ENCODE measurements around the gene XPC. TPM values are rescaled to one million over a fixed set of nuclear protein-coding genes. Genes with fewer than 3 reads are reported as not detected.

The XPC gene
- polyA plus RNA-seq, 1 donor from 2014 or later: 21.9 TPM

DNA sequence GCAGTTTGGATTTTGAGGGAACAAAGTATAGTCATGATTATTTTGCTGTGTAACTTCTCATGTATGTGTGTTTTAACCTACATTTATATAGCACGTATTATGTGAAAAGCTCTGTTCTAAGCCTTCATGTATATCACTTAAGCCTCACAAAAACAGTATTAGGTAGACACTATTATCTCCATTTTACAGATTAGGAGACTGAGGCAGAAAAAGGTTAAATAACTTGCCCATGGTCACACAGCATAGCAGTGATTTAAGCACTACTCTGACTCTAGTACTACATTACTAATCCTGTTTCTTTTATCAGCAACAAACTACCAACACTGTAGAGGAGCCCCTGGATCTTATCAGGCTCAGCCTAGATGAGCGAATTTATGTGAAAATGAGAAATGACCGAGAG, 2.9 kb upstream of the XPC start:
- Histone ChIP-seq H3K36me3 (ENCODE audit: insufficient read depth, low read length) (no peaks in the 10 kb centered on the region), H3K4me3 (ENCODE audit: low read length) (no peak overlapping the region), H3K4me2 (ENCODE audit: low read length) (no peak overlapping the region), H3K79me2 (replicated peaks; ENCODE audit: insufficient read depth, low read length) (peaks cover 39% of the 10 kb centered on the region), H3K9me2 (ENCODE audit: insufficient read depth, low read length) (no peaks in the 10 kb centered on the region), H2AFZ (ENCODE audit: low read depth, low read length) (no peak overlapping the region), H3K9ac (ENCODE audit: low read length) (no peak overlapping the region), H4K20me1 (ENCODE audit: insufficient read depth) (no peaks in the 10 kb centered on the region), H3K27ac (ENCODE audit: low read length) (no peak overlapping the region), H3K9me3 (ENCODE audit: low read length) (no peaks in the 10 kb centered on the region), H3F3A (ENCODE audit: insufficient read depth, low read length, poor library complexity, severe bottlenecking) (no peaks in the 10 kb centered on the region), H3K27me3 (ENCODE audit: insufficient read depth, low read depth, low read length) (no peaks in the 10 kb centered on the region)
- TF ChIP-seq POLR2AphosphoS5 (IDR thresholded peaks at IDR 0.05): no peak
- TF ChIP-seq EZH2 (IDR thresholded peaks at IDR 0.05; ENCODE audit: borderline replicate concordance, insufficient read depth, low read length, poor library complexity, severe bottlenecking): no peak
- no peak for TF ChIP-seq SMC3 (conservative IDR thresholded peaks at IDR 0.05; ENCODE audit: poor library complexity)
- no peak for TF ChIP-seq TAF1 (IDR thresholded peaks at IDR 0.05; ENCODE audit: low read depth)

DNA sequence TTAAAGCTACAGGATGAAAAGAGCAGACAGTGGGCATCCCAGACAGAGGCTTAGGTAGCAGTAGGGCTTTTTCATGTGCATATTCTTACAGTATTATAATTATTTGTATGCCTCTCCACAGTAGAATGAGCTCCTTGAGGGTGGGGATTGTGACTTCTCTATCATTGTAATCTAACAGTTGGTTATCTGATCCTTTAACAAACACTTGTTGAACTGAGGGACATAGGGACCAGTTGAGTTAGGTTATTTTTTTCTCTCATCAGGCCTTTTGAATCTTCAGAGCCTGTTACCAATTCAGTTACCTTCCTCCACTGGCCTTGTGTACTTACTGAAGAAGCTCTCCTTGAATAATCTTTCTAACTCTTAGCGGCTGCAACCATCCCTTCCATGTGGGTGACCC, 1.4 kb upstream of the XPC start:
- Histone ChIP-seq H3K4me3 (ENCODE audit: low read length) (peak overlapping the region; percentile 85), H3K9me3 (ENCODE audit: low read length) (no peaks in the 10 kb centered on the region), H4K20me1 (ENCODE audit: insufficient read depth) (no peaks in the 10 kb centered on the region), H3K9ac (ENCODE audit: low read length) (peak overlapping the region; percentile 86), H3K9me2 (ENCODE audit: insufficient read depth, low read length) (no peaks in the 10 kb centered on the region), H3K27ac (ENCODE audit: low read length) (no peak overlapping the region), H3F3A (ENCODE audit: insufficient read depth, low read length, poor library complexity, severe bottlenecking) (no peaks in the 10 kb centered on the region), H3K36me3 (ENCODE audit: insufficient read depth, low read length) (no peaks in the 10 kb centered on the region), H3K79me2 (replicated peaks; ENCODE audit: insufficient read depth, low read length) (peaks cover 52% of the 10 kb centered on the region), H3K4me2 (ENCODE audit: low read length) (peak overlapping the region; percentile 96), H3K27me3 (ENCODE audit: insufficient read depth, low read depth, low read length) (no peaks in the 10 kb centered on the region), H2AFZ (ENCODE audit: low read depth, low read length) (no peak overlapping the region)
- TF ChIP-seq EP300 (conservative IDR thresholded peaks at IDR 0.05; ENCODE audit: poor library complexity, severe bottlenecking): no peak
- no peak for TF ChIP-seq EZH2 (IDR thresholded peaks at IDR 0.05; ENCODE audit: borderline replicate concordance, insufficient read depth, low read length, poor library complexity, severe bottlenecking)
- TF ChIP-seq RAD21 (conservative IDR thresholded peaks at IDR 0.05): no peak
- no peak for TF ChIP-seq POLR2AphosphoS5 (IDR thresholded peaks at IDR 0.05)
- TF ChIP-seq CTCF (IDR thresholded peaks at IDR 0.05; ENCODE audit: poor library complexity, severe bottlenecking): no peak
- TF ChIP-seq, protein P1, sequence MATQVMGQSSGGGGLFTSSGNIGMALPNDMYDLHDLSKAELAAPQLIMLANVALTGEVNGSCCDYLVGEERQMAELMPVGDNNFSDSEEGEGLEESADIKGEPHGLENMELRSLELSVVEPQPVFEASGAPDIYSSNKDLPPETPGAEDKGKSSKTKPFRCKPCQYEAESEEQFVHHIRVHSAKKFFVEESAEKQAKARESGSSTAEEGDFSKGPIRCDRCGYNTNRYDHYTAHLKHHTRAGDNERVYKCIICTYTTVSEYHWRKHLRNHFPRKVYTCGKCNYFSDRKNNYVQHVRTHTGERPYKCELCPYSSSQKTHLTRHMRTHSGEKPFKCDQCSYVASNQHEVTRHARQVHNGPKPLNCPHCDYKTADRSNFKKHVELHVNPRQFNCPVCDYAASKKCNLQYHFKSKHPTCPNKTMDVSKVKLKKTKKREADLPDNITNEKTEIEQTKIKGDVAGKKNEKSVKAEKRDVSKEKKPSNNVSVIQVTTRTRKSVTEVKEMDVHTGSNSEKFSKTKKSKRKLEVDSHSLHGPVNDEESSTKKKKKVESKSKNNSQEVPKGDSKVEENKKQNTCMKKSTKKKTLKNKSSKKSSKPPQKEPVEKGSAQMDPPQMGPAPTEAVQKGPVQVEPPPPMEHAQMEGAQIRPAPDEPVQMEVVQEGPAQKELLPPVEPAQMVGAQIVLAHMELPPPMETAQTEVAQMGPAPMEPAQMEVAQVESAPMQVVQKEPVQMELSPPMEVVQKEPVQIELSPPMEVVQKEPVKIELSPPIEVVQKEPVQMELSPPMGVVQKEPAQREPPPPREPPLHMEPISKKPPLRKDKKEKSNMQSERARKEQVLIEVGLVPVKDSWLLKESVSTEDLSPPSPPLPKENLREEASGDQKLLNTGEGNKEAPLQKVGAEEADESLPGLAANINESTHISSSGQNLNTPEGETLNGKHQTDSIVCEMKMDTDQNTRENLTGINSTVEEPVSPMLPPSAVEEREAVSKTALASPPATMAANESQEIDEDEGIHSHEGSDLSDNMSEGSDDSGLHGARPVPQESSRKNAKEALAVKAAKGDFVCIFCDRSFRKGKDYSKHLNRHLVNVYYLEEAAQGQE (IDR thresholded peaks at IDR 0.05; ENCODE audit: borderline replicate concordance): no peak
- TF ChIP-seq SMC3 (conservative IDR thresholded peaks at IDR 0.05; ENCODE audit: poor library complexity): no peak
- no peak for TF ChIP-seq TAF1 (IDR thresholded peaks at IDR 0.05; ENCODE audit: low read depth)
- no peak for TF ChIP-seq MXI1 (conservative IDR thresholded peaks at IDR 0.05; ENCODE audit: poor library complexity, severe bottlenecking)
